GM19238 (cell line): ENCODE data around the gene MRS2.

Experiments used
- DNase-seq: peaks from one replicate; pipeline ENCODE4 v3.0.0; 2011; ENCODE audit warnings: low spot score; ENCODE audit not compliant: insufficient read length

The MRS2 gene

GRCh38 chr6:24429146-24429545 lies 26.4 kb downstream of the MRS2 start:
- DNase-seq, result no peak

- no peak for DNase-seq
Observed at GRCh38 chr6:24430086-24430485, 27.4 kb downstream of the MRS2 start.

GRCh38 chr6:24431045-24431451 lies 28.3 kb downstream of the MRS2 start:
- no peak for DNase-seq

- no peak for DNase-seq
Observed at GRCh38 chr6:24432611-24433010, 29.9 kb downstream of the MRS2 start.

GRCh38 chr6:24436979-24437378 lies 34.2 kb downstream of the MRS2 start:
- no peak for DNase-seq

- no peak for DNase-seq
Observed at GRCh38 chr6:24439858-24440539, 37.3 kb downstream of the MRS2 start.

GRCh38 chr6:24440897-24441598 lies 38.3 kb downstream of the MRS2 start:
- no peak for DNase-seq

- no peak for DNase-seq
Observed at GRCh38 chr6:24441599-24441904, 38.8 kb downstream of the MRS2 start.

GRCh38 chr6:24444588-24444987 lies 41.9 kb downstream of the MRS2 start:
- DNase-seq, result no peak

GRCh38 chr6:24445704-24446103 lies 43.0 kb downstream of the MRS2 start:
- DNase-seq, result no peak

- DNase-seq, result no peak
Observed at GRCh38 chr6:24446670-24447069, 43.9 kb downstream of the MRS2 start.

GRCh38 chr6:24448396-24448795 lies 45.7 kb downstream of the MRS2 start:
- DNase-seq, result no peak

- no peak for DNase-seq
Observed at GRCh38 chr6:24448828-24449525, 46.2 kb downstream of the MRS2 start.

- DNase-seq, result no peak
Observed at GRCh38 chr6:24451581-24452388, 49.0 kb downstream of the MRS2 start.

- DNase-seq, result no peak
Observed at GRCh38 chr6:24453921-24454320, 51.2 kb downstream of the MRS2 start.

- no peak for DNase-seq
Observed at GRCh38 chr6:24454452-24454851, 51.7 kb downstream of the MRS2 start.

GRCh38 chr6:24455061-24455460 lies 52.3 kb downstream of the MRS2 start:
- no peak for DNase-seq

- DNase-seq, result no peak
Observed at GRCh38 chr6:24458134-24458533, 55.4 kb downstream of the MRS2 start.

GRCh38 chr6:24458941-24459340 lies 56.2 kb downstream of the MRS2 start:
- DNase-seq, result no peak

GRCh38 chr6:24460966-24461365 lies 58.2 kb downstream of the MRS2 start:
- DNase-seq, result no peak

GRCh38 chr6:24464253-24465038 lies 61.7 kb downstream of the MRS2 start:
- no peak for DNase-seq
